Measurements from ENCODE around the gene EIF2S3B.
"Not testable (repeated sequence)": the region's sequence is repeated elsewhere in the genome, so short reads cannot be mapped to it uniquely, and the experiment has no call there.

EIF2S3B gene

GRCh38 chr12:10505620-10506019 is at the start of gene EIF2S3B:
Gene EIF2S3B, plus strand, starts transcription at chr12:10505890. Its CDS starts 13 bp downstream, at chr12:10505903.
- DNase-seq (ENCODE audit: low spot score): no peak

- DNase-seq (ENCODE audit: low spot score): no peak
Observed at GRCh38 chr12:10456856-10457255, 48.8 kb upstream of the EIF2S3B start.

- no peak for DNase-seq (ENCODE audit: low spot score)
Observed at GRCh38 chr12:10457760-10458159, 47.9 kb upstream of the EIF2S3B start.

- no peak for DNase-seq (ENCODE audit: low spot score)
Observed at GRCh38 chr12:10466311-10466710, 39.4 kb upstream of the EIF2S3B start.

GRCh38 chr12:10469701-10470100 is 36.0 kb upstream of the EIF2S3B start:
- no peak for DNase-seq (ENCODE audit: low spot score)

- not testable (repeated sequence) for DNase-seq (ENCODE audit: low spot score)
Observed at GRCh38 chr12:10472808-10473207, 32.9 kb upstream of the EIF2S3B start.

GRCh38 chr12:10481901-10482300 is 23.8 kb upstream of the EIF2S3B start:
- DNase-seq (ENCODE audit: low spot score): not testable (repeated sequence)

GRCh38 chr12:10487328-10487727 is 18.4 kb upstream of the EIF2S3B start:
- DNase-seq (ENCODE audit: low spot score): not testable (repeated sequence)

GRCh38 chr12:10491766-10492165 is 13.9 kb upstream of the EIF2S3B start:
- DNase-seq (ENCODE audit: low spot score): no peak

- DNase-seq (ENCODE audit: low spot score): no peak
Observed at GRCh38 chr12:10497602-10498001, 8.1 kb upstream of the EIF2S3B start.

GRCh38 chr12:10498042-10498441 is 7.6 kb upstream of the EIF2S3B start:
- DNase-seq (ENCODE audit: low spot score): no peak

GRCh38 chr12:10501030-10501429 is 4.7 kb upstream of the EIF2S3B start:
- peak; percentile 40 for DNase-seq (ENCODE audit: low spot score)

GRCh38 chr12:10503460-10503859 is 2.2 kb upstream of the EIF2S3B start:
- DNase-seq (ENCODE audit: low spot score): peak; percentile 43

- DNase-seq (ENCODE audit: low spot score): peak; percentile 75
Observed at GRCh38 chr12:10511756-10512355, 6.2 kb downstream of the EIF2S3B start.

- DNase-seq (ENCODE audit: low spot score): no peak
Observed at GRCh38 chr12:10512798-10513197, 7.1 kb downstream of the EIF2S3B start.

GRCh38 chr12:10521555-10521954 is 15.9 kb downstream of the EIF2S3B start:
- no peak for DNase-seq (ENCODE audit: low spot score)

- no peak for DNase-seq (ENCODE audit: low spot score)
Observed at GRCh38 chr12:10528174-10528953, 22.7 kb downstream of the EIF2S3B start.

- no peak for DNase-seq (ENCODE audit: low spot score)
Observed at GRCh38 chr12:10529603-10530002, 23.9 kb downstream of the EIF2S3B start.

- DNase-seq (ENCODE audit: low spot score): no peak
Observed at GRCh38 chr12:10537721-10538120, 32.0 kb downstream of the EIF2S3B start.

GRCh38 chr12:10540776-10541205 is 35.1 kb downstream of the EIF2S3B start:
- DNase-seq (ENCODE audit: low spot score): no peak

GRCh38 chr12:10543499-10543898 is 37.8 kb downstream of the EIF2S3B start:
- DNase-seq (ENCODE audit: low spot score): no peak

GRCh38 chr12:10551375-10551774 is 45.7 kb downstream of the EIF2S3B start:
- DNase-seq (ENCODE audit: low spot score): no peak

GRCh38 chr12:10553148-10553547 is 47.5 kb downstream of the EIF2S3B start:
- no peak for DNase-seq (ENCODE audit: low spot score)

Data from pons (tissue), 1 donor.